Activated T-cell treated with anti-CD3 and anti-CD28 coated beads for 4 hours (primary cell): ENCODE measurements around the gene PDE4A.

ENCODE experiments used
- DNase-seq: peaks from one replicate; pipeline ENCODE4 v3.0.0-alpha.2; 2020

Gene PDE4A

DNA sequence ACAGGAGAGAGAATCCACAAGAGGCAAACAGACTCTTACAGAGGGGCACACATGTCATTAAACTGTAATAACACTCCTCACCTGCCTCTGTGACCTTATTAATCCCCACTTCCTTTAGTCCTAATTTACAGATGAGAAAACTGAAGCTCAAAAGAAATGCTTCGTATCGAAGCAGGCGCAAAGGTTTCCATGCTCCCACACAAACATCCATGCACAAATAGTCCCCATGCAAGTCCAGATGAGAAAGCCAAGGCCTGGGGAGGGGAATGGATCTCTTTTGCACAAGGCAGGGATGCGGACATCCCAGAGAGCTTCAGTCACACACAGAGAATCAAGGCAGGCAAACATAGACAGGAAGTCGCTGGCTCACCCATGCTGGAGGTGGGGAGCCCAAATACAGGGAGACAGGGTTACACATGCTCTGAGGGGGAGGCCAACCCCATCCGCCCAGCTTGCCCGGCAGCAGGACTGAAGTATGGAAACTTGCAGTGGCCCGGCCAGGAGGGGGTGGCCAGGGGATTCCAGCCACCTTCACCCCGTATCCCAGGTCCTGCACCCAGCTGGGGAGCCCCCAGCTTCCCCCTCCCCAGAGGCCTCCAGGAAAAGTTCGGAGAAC is 96.4 kb downstream of the PDE4A start:
- DNase-seq = no peak

DNA sequence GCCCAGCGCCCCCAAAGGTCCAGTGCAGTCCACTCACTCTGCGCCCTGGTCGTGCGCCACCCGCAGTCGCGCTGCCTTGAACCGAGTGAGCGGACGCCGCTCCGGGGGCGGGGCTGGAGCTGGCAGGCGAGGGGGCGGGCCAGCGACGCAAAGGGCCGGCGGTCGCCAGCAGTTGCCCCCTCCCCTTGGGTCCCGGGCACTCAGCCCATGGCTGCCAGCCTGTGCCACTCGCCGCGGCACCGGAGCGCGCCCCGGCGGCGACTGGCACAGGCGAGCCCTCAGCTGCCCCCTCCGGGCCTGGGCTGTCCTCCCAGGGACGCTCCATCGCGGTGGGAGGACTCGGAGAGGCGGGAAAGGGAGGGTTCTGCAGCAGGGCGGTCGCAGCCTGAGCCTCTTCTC is 97.0 kb downstream of the PDE4A start, which contains the start of gene S1PR5:
S1PR5 (minus strand) TSS at position 87 of the 399 bp plus-strand sequence. CDS start 2,436 bp downstream, outside the sequence.
- DNase-seq = no peak

DNA sequence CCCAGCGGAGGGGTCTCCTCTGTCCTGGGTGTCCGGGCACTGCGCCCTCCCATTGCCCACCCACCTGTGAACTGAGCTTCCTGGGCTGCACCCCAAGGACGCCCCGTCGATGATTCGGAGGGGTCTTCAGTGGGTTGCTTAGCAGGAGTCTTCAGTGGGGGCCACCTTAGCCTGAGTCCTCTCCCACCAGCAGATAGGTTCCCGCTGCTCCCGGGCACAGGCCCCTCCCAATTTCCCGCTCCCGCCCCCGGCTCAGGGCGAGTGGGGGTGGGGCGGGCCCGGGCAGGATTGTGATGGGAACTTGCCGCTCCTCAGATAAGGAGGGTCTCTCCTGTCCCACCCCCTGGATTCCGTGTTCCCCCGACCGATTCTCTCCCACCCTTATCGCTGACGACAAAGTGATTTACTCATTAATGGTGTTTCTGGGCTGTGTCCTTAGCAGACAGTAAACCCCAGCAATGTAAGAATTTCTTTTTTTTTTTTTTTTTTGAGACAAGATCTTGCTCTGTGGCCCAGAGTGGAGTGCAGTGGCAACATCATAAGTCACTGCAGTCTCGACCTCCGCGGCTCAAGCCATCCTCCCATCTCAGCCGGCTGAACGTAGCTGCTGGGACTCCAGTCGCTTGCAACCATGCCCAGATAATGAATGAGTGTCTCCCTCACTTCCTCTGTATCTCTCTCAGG is 97.6 kb downstream of the PDE4A start:
- no peak for DNase-seq

DNA sequence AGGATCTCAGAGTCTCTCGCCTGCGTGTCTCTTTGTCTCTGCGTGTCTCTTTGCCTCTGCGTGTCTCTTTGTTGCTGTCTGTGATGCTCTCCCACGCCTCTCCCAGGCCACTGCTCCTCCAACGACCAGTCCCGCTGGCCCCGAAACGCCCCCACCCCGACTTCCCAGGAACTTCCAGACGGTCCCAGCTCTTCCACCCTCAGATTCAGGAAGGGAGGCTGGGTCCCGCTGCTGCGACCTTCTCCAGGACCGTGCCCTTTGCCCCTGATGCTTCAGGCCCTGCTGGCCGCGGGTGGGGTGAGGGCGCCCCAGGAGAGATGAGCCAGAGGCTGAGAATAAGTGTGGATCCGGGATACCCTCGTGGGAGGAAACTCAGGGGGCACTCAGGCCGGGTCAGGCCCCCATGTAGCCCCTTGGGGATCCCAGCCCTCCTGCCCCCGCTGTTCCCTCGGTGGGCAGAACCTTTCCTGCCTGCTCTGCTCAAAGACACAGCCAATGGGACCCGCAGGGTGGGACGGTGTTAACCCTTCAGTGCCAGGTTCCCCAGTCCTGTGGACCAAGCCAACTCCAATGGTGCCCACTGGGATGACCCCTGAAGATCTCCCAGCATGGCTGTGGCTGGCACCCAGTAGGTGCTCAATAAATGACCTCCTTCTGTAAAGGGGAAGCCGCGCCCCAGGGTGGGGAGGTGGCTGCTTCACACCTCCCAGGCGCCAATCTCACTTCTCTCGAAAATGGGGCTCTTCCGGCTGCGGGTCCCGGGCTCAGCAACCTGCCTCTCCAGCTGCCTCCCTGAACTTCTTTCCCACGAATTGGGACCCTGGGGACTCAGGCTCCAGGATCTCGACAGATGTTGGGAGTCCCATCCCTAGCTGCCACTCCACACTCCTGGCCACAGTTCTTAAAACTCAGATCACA is 98.4 kb downstream of the PDE4A start:
- DNase-seq = no peak
